GM18519 (cell line): ENCODE data around the gene MAP3K14.

ENCODE experiments used
- ATAC-seq: cut with Tn5 transposase; IDR thresholded peaks from one replicate; pipeline ENCODE4 v1.9.1; 2021; ENCODE audit warnings: mild to moderate bottlenecking, moderate library complexity; ENCODE audit not compliant: unreplicated experiment, low FRiP score

The MAP3K14 gene

DNA sequence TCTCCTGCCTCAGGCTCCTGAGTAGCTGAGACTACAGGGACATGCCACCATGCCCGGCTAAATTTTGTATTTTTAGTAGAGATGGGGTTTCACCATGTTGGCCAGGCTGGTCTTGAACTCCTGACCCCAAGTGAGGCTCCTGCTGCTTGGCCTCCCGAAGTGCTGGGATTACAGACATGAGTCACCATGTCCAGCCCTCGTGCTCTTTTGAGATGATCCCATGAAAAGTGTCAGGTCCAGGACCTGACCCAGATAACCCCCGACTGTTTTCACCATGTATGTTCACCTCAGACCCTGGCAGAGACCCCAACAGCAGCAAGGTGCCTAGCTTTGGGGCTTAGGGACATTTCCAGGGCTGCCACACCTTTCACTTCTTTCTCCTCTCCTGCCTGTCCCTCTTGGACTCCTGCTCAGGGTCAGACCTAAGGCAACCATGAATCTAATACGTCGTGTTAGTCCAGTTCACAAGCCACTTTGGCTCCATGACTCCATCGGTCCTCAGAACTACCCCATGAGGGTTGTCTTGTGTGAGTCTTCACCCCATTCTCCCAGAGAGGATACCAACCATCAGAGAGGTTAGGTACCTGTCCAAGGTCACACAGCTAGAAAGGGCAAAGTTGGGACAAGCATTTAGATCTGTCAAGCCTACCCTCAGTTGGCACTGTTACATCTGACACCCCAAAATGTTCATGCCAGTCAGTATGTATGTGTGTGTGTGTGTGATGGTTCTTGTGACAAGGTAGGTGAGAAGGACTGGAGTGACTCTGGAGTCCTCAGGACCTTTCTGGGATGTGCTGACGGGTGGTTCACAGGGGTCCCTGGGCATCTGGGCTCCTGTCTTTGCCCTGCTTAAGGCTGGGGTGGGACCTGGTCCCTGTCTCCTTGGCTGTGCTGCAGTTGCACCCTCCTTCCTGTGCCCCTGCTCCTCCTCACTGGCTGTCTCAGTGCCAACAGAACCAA, 23.1 kb upstream of the MAP3K14 start:
- ATAC-seq, result no peak

DNA sequence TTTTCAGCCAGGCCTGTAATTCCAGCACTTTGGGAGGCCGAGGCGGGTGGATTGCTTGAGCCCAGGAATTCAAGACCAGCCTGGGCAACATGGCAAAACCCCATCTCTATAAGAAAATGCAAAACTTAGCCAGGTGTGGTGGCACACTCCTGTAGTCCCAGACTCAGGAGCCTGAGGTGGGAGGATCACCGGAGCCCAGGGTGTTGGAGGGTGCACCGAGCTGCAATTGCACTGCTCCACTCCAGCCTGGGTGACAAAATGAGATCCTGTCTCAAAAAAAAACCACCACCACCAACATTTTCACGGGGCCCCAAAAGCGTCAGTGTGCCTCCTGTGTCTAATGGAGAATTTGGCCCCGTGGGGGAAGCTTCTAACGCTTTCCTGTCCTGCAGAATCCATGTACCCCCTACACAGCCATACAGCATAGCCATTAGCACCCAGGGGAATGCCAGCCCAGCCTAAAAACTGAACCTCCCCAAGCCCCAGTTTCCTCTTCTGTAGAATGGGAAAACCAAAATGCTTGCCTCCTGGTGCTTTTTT, 22.2 kb upstream of the MAP3K14 start:
- ATAC-seq, result no peak

DNA sequence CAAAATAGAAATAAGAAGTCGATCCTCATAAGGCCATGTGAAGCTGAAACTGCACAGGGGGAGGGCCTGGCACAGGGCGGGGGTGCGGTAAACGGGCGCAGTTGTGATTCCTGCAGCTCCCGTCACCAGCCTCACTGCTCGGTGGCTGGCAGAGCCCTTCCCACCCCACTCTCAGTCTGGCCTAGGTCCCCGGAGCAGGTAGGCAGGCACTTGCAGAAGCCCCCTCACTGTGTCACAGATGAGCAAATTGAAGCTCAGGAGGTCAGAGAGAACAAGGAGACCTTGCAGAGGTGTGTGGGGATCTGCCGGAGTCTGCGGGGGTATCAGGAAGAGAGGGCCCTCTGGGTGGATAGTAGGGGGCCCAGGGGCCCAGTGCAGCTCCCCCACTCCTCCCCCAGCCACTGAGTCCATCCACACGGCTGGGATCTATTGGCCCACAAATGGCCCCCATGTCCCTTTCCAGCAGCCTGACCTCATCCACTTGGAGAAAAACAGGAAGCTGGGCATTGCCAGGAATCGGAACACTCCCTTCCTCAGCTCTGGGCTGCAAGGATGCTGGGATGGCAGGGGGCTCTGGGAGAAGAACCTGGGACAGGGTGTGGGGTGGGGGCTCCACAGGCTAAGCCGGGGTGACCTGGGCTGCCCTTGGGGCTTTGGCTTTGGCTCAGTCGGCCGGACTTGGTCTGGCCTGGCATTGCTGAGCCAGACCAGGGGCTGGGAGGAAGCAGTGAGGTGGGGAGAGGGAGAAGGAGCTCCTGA, 21.4 kb upstream of the MAP3K14 start:
- no peak for ATAC-seq

DNA sequence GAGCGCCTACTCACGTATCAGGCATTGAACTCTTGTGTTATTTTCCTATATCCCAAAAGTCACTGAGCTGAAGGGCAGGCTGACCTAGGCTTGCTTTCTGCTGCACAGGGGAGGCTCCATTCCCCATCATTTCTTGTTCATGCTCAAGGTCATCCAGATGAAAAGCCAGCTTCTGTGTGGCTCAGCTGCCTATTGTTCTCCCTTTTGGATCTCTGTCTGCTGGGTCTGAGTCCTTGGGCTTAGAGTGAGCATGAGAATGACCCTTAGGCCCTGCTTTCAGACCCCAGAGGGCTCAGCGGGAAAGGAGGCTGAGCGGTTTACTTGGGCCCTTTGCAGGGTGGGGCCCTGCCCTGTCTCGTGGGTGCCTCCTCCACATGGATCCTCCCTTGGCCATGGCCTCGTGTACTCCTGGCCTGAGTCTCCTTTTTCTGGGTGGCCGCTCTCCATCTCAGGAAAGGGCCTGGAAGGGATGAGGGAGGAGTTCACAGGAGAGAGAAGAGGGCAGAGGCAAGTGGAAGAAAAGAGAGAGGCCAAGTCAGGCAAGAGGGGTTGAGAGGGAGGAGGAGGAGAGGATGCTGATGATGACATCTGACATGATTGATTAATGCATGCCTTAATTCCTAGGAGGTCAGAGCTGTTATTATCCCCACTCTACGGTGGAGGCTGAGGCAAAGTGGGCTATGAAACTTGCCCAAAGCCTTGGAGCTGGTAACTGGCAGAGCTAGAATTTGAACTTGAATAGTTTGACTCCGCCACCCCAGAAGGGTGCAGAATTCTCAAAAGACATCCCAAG, 19.8 kb upstream of the MAP3K14 start:
- no peak for ATAC-seq

DNA sequence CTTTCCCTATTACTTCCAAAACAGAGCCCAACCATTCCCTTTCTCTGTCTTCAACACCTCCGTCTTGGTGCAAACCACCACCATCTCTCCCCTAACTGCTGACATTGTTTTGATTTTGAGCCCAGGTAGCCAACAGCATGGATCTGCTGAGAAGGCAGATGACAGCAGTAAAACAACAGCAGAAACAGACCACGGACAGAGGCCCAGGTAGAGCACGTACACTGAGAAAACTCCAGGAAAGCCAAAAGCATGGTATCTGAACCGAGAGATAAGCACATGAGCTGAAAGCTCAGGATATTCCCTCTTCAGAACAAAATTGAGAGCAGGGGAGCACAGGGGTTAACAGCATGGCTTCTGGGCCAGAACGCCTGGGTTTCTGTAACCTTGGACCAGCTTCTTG, 18.9 kb upstream of the MAP3K14 start:
- ATAC-seq, result no peak

DNA sequence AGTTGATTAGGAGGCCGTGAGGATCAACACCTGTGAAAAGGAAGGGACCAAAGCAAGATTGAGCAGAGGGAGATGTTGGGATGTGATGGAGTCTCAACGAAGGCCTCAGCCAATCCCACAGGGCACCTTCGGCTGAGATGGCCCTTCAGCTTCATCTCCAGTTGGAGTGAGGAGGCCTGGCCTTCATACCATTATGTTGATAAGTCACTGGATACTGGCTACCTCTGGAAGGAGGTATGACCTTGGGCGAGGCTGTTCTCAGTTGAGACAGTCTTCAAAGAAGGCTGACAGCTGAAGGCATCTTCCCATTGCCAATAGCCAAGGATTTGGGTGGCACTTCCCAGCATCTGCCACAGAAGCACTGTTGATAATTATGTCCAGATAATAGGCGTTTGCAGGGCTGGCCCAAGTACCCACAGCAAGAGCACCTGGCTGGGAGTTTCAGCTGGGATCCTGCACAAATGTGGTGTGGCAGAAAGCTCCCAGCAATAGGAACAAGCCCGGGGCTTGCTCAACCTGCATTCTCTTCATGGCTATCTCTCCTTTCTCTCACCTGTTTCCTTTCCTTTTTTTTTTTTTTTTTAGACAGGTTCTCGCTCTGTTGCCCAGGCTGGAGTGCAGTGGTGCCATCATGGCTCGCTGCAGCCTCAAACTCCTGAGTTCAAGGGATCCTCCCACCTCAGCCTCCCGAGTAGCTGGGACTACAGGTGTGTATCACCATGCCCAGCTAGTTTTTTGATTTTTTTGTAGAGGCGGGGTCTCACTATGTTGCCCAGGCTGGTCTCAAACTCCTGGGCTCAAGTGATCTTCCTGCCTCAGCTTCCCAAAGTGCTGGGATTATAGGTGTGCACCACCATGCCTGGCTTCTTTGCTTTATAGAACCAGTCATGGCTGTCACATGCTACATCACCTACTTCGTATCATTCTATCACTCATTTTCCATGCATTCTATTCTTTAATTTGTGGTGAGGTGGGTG, 18.2 kb upstream of the MAP3K14 start:
- no peak for ATAC-seq

DNA sequence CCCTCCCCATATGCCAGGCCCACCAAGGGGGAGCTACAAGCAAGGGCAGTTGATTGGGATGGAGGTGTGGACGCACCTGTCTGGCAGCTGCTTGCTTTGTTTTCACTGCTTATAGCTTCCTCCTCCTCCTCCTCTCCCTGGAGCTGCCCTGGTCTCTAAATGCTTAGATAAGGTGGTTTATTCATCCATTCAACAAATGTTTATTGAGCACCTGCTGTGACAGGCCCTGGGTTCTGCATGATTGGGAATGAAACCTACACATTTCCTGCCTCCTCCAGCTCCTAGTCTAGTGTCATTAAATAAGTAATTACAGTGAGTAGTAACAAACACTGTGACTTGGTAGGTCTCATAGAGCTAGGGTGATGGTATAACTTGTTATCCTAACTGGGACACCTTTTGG, 17.4 kb upstream of the MAP3K14 start:
- ATAC-seq, result no peak

DNA sequence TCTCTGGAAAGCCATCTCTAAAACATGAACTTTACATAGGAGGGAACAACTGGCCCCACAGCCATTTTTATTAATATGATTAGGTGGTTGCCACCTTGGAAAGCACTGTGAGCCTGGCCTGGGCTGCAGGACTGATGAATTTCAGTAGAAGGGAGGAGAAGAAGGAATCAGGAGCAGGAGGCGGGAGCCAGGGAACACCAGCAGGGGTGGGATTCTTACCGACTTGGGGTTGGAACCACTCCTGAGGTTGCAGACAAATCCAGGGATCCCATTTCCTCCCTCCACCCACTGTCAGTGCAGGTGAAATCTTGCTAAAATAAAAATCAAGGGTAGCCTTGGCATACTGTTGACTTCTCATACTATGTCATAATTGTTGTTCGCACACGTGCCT, 16.9 kb upstream of the MAP3K14 start:
- ATAC-seq, result no peak

DNA sequence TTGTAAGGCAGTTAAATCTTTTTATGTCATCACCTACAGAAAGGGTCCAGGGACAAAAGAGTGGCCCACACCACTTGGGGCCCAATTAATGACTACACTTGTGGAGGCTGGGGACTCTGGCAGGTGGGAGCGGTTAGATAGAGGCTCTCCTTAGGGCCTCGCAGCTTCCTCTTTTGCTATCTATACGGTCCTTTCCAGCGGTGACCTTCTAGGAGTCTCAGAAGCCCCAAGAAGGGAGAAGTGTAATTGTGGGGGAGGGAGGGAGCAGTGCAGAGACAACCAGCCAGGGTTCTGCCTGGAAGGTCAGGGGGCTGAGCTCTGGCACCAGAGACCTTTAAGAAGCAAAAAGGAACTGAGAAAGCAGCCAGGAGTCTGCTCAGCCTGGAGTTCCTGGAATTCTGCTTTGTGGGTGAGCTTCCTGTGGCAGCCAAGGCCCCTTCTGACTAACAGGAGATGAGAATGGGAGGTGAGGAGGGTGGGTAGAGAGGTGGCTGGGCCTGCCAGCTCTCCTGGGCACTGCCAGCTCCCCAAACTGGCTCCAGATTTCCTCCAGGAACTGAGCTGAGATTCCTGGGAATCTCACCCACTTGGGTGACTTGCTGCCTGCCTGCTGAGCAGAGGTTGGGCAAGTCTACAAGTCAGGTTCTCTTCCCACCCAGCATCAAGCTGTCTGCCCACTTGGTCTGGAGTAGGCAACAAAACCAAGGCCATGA, 16.3 kb upstream of the MAP3K14 start:
- no peak for ATAC-seq

DNA sequence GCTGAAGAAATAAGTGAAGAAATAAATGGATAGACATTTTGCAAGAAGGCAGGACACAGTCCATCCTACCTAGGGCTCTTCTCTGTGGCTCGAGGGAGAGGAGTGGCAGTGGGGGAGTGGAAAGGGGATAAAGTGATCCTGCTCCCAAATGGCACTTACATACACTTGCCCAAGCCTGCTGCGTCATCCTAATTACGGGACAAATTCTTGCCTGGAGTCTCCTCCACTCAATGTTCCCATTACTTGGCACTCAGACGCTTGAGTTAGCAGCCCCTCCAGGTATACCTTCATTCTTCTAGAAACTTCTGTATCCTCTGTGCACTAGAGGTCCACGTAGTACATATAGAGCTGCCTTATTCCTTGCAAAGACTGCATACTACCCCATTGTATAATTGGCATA, 15.7 kb upstream of the MAP3K14 start:
- no peak for ATAC-seq

DNA sequence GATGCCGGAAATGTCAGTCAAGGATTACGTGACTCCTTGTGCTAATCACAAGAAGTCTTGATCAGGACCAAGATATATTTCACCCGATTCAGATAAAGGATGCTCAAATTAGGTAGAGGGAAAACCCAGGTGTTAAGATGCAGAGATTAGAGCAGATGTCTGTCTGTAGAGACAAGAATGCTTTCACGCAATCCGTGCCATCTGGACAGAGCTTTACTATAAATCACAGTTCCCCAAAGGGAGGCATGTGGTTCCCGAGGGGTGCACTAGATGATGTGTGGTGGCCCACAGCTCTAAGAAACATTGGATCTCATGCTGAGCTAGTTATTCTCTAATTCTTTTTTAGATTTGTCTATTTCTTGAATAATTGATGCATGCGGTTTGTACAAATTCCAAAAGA, 9.8 kb upstream of the MAP3K14 start:
- ATAC-seq, result no peak

DNA sequence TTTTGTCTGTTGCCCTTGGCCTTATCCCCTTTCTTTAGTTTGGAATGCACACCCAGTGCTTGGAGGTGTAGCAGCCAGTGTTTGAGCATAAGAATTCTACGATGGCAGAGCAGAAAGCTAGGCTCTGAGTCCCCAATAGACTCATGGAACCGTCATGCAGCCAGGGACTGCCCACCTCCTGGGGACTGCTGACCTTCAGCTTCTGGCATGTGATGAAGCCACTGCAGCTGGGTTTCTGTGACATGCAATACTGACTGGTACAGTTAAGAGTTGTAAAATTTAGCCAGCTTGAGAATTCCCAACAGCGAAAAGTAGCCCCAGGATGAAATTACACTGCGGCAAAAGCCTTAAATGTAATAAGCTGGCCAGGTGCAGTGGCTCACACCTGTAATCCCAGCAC, 9.0 kb upstream of the MAP3K14 start:
- no peak for ATAC-seq

DNA sequence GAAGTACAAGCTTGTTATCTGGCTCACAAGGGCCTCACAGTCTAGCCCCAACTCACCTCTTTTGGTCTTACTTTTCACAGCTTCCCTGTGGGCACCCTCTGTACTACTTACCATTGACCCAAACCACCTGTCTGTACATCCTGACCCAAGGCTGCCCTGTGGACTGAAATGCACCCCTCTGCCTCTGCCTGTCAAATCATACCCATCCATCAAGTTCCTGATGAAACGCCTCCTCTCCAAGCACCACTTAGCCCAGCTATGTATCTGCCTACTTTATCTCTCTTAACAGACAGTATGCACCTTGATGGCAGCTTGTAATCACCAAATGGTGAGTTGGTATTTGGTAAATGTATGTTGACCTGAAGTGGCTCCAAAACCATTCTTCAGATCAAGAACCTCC, 7.5 kb upstream of the MAP3K14 start:
- ATAC-seq, result no peak

DNA sequence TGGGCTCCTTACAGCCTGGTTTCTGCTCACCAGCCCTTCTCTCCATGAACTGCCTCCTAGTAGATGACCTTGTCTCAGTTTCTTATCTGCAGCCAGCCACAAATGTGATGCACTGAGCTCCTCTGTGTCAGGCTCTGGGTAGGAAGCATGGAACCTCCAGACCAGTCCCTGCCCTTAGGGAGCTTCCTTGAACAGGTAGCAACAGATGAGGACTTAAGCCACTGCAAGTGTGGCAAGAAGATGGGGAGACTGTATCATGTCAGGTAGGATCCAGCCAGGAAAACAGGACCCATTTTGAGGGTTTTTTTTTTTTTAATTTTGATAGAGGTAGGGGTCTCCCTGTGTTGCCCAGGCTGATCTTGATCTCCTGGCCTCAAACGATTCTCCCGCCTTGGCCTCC, 5.3 kb upstream of the MAP3K14 start:
- ATAC-seq, result no peak

DNA sequence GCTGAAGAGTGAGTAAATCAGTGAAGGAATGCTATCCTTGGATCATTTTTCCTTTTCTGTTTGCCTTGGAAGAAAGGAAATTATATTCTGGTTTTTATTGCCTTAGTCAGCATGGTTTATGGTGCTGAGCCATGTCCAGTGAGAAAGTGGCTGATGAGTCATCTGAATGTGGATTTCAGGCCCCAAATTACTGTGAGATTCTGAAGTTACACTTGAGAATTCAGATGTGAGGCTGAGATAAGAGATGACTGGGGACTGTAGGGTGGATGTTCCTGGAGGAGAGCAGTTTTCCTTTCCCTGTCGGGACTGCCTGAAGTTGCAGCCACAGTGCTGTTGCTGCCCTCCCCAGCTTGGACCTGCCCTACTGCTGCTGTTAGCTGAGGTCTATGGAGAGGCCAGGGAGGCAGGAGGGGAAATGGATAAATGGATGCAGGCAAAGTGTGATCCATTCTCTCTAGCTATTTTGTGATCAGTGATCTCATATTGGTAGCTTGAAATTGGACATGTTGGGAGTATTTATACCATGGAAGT, 4.2 kb upstream of the MAP3K14 start:
- ATAC-seq, result no peak

DNA sequence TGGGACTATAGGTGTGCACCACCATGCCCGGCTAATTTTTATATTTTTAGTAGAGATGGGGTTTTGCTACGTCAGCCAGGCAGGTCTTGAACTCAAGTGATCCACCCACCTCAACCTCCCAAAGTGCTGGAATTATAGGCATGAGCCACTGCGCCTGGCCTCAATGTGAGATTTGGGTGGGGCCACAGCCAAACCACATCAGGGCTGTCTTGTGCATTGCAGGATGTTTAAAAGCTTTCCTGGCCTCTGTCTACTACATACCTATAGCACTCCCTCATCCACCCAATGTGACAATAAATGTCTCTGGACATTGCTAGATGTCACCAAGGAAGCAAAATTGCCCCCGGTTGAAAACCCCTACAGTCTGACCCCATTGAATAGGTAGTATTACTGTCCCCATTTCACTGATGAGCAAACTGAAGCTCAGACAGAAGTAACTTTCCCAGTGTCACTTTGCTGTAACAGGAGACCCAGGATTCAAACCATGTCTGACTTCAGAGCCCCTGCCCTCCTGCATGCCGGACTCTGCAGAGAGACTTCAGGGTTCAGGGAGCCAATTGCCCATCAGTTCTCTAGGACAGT, 3.6 kb upstream of the MAP3K14 start:
- no peak for ATAC-seq

DNA sequence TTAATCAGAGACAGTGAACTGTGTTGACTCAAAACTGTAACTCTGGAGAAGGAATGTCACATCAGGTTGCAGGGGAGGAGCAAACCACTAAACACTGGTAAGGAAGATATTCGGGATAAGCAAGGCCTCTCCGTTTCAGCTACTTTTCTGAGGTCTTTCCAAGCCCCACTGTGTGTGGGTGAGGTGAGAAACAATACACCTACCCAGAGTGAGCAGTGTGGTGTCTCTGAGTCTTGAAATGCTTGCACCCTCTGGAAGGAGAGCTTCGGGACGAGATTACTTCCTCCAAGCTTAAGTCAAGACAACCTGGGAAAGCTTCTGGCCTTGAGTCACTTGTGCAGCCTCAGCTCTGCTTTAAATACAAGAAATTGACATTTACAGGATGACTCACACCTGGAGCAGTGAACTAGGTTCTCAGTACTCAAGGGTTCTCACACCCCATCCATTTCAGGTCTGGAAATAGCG, 2.5 kb upstream of the MAP3K14 start:
- ATAC-seq, result no peak

DNA sequence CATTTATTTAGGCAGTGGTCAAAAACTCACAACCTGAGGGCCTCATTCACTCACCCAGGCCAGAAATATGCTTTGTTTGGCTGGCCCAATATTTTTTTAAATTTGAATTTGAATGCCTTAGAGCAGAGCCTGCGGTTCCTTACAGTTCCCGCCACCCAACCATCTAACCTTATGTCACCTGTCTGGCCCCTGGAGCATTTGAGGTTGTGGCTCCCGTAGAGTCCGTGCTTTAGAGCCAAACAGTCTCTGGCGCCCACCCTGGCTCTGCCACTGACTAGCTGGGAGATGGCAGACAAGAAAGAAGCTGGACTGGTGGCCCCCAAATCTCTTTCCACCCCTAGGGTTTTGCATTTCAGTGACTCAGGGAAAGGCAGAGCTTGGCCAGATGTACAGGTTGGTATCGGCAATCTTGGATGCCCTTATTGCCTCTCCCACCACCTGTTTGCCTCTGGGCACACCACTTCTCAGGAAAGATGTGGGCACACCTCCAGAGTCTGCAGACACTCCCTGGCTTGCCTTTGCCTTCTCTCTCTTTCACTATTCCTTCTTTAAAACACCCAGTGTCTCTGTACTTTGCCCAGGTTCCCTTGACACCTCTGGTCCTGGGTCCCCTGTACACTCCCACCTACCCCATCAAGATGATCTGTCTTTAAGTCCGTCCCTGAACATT, 1.9 kb upstream of the MAP3K14 start:
- ATAC-seq, result no peak
